ENCODE results near the gene JAK1. TPM values are rescaled to one million over a fixed set of nuclear protein-coding genes. Genes with fewer than 3 reads are reported as not detected.

JAK1 gene
- 103 to 143 TPM (median 136 TPM) in 5 replicates for total RNA-seq (2022; extraction: Qiagen RNA extraction; ENCODE audit: low read depth)

DNA sequence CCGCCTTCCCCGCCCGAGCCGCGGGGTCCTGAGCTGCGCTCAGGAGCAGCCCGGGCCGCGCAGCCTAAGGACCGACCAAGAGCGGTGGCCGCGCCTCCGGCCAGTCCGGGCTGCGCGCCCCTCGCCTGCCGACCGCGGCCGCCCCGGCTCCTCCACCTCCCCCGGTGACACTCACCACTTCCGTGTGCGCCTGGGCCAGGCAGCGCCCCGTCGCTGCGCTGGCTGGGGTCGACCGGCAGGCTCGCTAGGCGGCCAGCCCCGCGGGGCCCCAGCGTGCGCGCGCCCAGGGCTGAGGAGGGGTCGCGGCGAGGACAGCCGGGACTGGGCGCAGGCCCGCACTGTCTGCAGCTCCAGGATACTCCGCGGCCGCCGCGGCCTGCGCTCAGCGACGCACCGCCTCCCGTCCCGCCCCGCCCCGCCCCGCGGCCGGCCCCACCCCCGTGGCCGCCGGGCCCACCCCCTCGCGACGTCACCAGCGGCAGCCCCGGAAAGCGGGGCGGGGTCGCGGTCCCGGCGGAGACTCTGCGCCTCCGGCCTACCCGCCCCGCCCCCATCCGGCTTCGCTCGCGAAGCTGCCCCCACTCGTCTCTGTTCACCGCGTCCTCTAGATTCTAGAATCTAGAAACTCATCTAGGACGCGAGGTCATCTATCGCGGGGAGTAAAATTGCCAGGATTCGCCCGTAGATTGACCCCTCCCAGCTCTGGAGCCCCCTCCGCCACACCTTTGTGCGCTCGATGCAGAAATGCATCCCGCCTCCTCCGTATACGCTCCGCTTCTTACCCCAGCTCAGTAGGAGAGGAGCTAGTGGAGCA, at the start of gene JAK1:
TSS of gene JAK1 (minus strand) at position 392 of the 814 bp plus-strand sequence. CDS start 80,285 bp downstream, outside the sequence.

Other genes starting within 250 kb of the JAK1 start
- 2.4 to 5.5 TPM (median 5.0 TPM) in 5 replicates for gene RAVER2, start 221.5 kb downstream of the JAK1 start, total RNA-seq (2022; extraction: Qiagen RNA extraction; ENCODE audit: low read depth)
- gene AK4, start 181.7 kb upstream of the JAK1 start, total RNA-seq (2022; extraction: Qiagen RNA extraction; ENCODE audit: low read depth), result 22.4 to 27.1 TPM (median 24.1 TPM) in 5 replicates

Data from A549 treated with RU486 at 1 μM for 4 hours (cell line).